Measurements from ENCODE around the gene GSTM1. TPM values are rescaled to one million over a fixed set of nuclear protein-coding genes. Genes with fewer than 3 reads are reported as not detected.
"Not testable (repeated sequence)": the region's sequence is repeated elsewhere in the genome, so short reads cannot be mapped to it uniquely, and the experiment has no call there.

Gene GSTM1
- polyA plus RNA-seq, 3 donors, result 13.5 to 27.7 TPM; not detected in 1

GRCh38 chr1:109697066-109697465, 9.4 kb downstream of the GSTM1 start:
- no peaks in the 10 kb centered on the region for H4K20me1 ChIP-seq (ENCODE audit: insufficient read depth, low read length)
- Mint-ChIP-seq H3K9me3 (peaks cover 0 to under 1% (median 0%) of the 10 kb centered on the region in 7 donors), H3K4me1 (no peaks in the 10 kb centered on the region)

GRCh38 chr1:109697861-109698260, 10.2 kb downstream of the GSTM1 start:
- H3K4me3 Mint-ChIP-seq; intact Hi-C loops (cut with micrococcal nuclease); H3K36me3 ChIP-seq (replicated peaks in 1 of 2; ENCODE audit: control insufficient read depth in 1 of 2, insufficient read depth in 2 of 2, low read length in 2 of 2); H4K20me1 ChIP-seq (ENCODE audit: insufficient read depth, low read length); H3K27ac Mint-ChIP-seq; H2AFZ ChIP-seq (ENCODE audit: insufficient read depth, low read depth, low read length, poor library complexity, severe bottlenecking); DNase-seq; H3K27me3 ChIP-seq (ENCODE audit: control insufficient read depth in 2 of 2, insufficient read depth in 2 of 2, low read length in 2 of 2); H3K4me2 ChIP-seq (replicated peaks; ENCODE audit: extremely low read depth, low read length, poor library complexity, severe bottlenecking); H3K36me3 Mint-ChIP-seq; H3K9me3 Mint-ChIP-seq; H3K9me3 ChIP-seq (replicated peaks in 1 of 2; ENCODE audit: control insufficient read depth in 1 of 2, insufficient read depth in 1 of 2, low read length in 2 of 2); H3K4me1 ChIP-seq (ENCODE audit: control insufficient read depth in 1 of 2, insufficient read depth in 2 of 2, low read length in 2 of 2); H3K79me2 ChIP-seq (ENCODE audit: insufficient read depth, low read length); H3K4me3 ChIP-seq (replicated peaks in 1 of 3; ENCODE audit: low read depth in 2 of 3, low read length in 3 of 3); H3K4me1 Mint-ChIP-seq; H3K27me3 Mint-ChIP-seq (ENCODE audit: low read depth in 3 of 3); H3K9ac ChIP-seq (ENCODE audit: insufficient read depth, low read length, poor library complexity, severe bottlenecking); H3K27ac ChIP-seq (ENCODE audit: low read depth in 1 of 2, low read length in 2 of 2): not testable (repeated sequence)
- WGBS (ENCODE audit: insufficient coverage), result no CpG with 5 or more reads among the region's 4 CpGs

More at GRCh38 chr1:109697066-109697465, 9.4 kb downstream of the GSTM1 start:
- H3K4me2 ChIP-seq (replicated peaks; ENCODE audit: extremely low read depth, low read length, poor library complexity, severe bottlenecking), result no peak overlapping the region
- no peaks in the 10 kb centered on the region for H3K27me3 ChIP-seq (ENCODE audit: control insufficient read depth in 2 of 2, insufficient read depth in 2 of 2, low read length in 2 of 2)
- no peak overlapping the region for H3K4me3 ChIP-seq (replicated peaks in 1 of 3; ENCODE audit: low read depth in 2 of 3, low read length in 3 of 3)
- WGBS (ENCODE audit: insufficient coverage), result no CpG with 5 or more reads among the region's 4 CpGs
- H3K4me1 ChIP-seq (ENCODE audit: control insufficient read depth in 1 of 2, insufficient read depth in 2 of 2, low read length in 2 of 2), result no peaks in the 10 kb centered on the region
- H3K36me3 ChIP-seq (replicated peaks in 1 of 2; ENCODE audit: control insufficient read depth in 1 of 2, insufficient read depth in 2 of 2, low read length in 2 of 2), result no peaks in the 10 kb centered on the region
- H3K9ac ChIP-seq (ENCODE audit: insufficient read depth, low read length, poor library complexity, severe bottlenecking), result no peak overlapping the region
- H3K79me2 ChIP-seq (ENCODE audit: insufficient read depth, low read length), result no peaks in the 10 kb centered on the region
- H3K27ac Mint-ChIP-seq, result no peak overlapping the region
- no peak overlapping the region for H3K4me3 Mint-ChIP-seq
- H2AFZ ChIP-seq (ENCODE audit: insufficient read depth, low read depth, low read length, poor library complexity, severe bottlenecking), result no peak overlapping the region
- H3K9me3 ChIP-seq (replicated peaks in 1 of 2; ENCODE audit: control insufficient read depth in 1 of 2, insufficient read depth in 1 of 2, low read length in 2 of 2), result no peaks in the 10 kb centered on the region
- no peak for DNase-seq
- no peak for TF ChIP-seq CTCF (IDR thresholded peaks at IDR 0.05)
- H3K27ac ChIP-seq (ENCODE audit: low read depth in 1 of 2, low read length in 2 of 2), result no peak overlapping the region
- H3K36me3 Mint-ChIP-seq, result peaks cover 0 to 8% of the 10 kb centered on the region in 2 donors
- peaks cover 0 to 1% (median 0%) of the 10 kb centered on the region in 3 donors for H3K27me3 Mint-ChIP-seq (ENCODE audit: low read depth in 3 of 3)
- intact Hi-C loops (cut with micrococcal nuclease), result no loop called here

GRCh38 chr1:109702940-109703339, 15.3 kb downstream of the GSTM1 start:
- H2AFZ ChIP-seq (ENCODE audit: insufficient read depth, low read depth, low read length, poor library complexity, severe bottlenecking); H3K4me1 ChIP-seq (ENCODE audit: control insufficient read depth in 1 of 2, insufficient read depth in 2 of 2, low read length in 2 of 2); H4K20me1 ChIP-seq (ENCODE audit: insufficient read depth, low read length); H3K36me3 Mint-ChIP-seq; H3K27me3 Mint-ChIP-seq (ENCODE audit: low read depth in 3 of 3); H3K4me2 ChIP-seq (replicated peaks; ENCODE audit: extremely low read depth, low read length, poor library complexity, severe bottlenecking); H3K27ac Mint-ChIP-seq; H3K9ac ChIP-seq (ENCODE audit: insufficient read depth, low read length, poor library complexity, severe bottlenecking); DNase-seq; intact Hi-C loops (cut with micrococcal nuclease); H3K79me2 ChIP-seq (ENCODE audit: insufficient read depth, low read length); H3K27me3 ChIP-seq (ENCODE audit: control insufficient read depth in 2 of 2, insufficient read depth in 2 of 2, low read length in 2 of 2); H3K27ac ChIP-seq (ENCODE audit: low read depth in 1 of 2, low read length in 2 of 2); H3K4me3 Mint-ChIP-seq; H3K4me1 Mint-ChIP-seq; H3K36me3 ChIP-seq (replicated peaks in 1 of 2; ENCODE audit: control insufficient read depth in 1 of 2, insufficient read depth in 2 of 2, low read length in 2 of 2); H3K4me3 ChIP-seq (replicated peaks in 1 of 3; ENCODE audit: low read depth in 2 of 3, low read length in 3 of 3): not testable (repeated sequence)
- peaks cover 20 to 23% of the 10 kb centered on the region in 2 donors for H3K9me3 ChIP-seq (replicated peaks in 1 of 2; ENCODE audit: control insufficient read depth in 1 of 2, insufficient read depth in 1 of 2, low read length in 2 of 2)
- H3K9me3 Mint-ChIP-seq, result peaks cover 25 to 37% (median 28%) of the 10 kb centered on the region in 7 donors
- WGBS (ENCODE audit: insufficient coverage), result 58% methylated on average over 2 of the region's 3 CpGs

All from CD14-positive monocyte (primary cell).